Measurements from ENCODE around the gene SULT1A3.

DNA sequence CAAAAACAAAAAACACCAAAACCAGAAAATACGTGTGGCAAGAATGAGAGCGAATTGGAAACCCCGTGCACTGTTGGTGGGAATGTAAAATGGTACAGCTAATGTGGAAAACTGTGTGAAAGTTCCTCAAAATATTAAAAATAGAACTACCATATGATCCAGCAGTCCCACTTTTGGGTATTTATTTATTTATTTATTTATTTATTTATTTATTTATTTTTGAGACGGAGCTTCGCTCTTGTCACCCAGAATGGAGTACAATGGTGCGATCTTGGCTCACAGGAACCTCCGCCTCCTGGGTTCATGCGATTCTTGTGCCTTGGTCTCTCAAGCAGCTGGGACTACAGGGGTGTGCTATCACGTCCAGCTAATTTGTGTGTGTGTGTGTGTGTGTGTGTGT, 46.5 kb upstream of the SULT1A3 start:
- TF ChIP-seq, protein P1, sequence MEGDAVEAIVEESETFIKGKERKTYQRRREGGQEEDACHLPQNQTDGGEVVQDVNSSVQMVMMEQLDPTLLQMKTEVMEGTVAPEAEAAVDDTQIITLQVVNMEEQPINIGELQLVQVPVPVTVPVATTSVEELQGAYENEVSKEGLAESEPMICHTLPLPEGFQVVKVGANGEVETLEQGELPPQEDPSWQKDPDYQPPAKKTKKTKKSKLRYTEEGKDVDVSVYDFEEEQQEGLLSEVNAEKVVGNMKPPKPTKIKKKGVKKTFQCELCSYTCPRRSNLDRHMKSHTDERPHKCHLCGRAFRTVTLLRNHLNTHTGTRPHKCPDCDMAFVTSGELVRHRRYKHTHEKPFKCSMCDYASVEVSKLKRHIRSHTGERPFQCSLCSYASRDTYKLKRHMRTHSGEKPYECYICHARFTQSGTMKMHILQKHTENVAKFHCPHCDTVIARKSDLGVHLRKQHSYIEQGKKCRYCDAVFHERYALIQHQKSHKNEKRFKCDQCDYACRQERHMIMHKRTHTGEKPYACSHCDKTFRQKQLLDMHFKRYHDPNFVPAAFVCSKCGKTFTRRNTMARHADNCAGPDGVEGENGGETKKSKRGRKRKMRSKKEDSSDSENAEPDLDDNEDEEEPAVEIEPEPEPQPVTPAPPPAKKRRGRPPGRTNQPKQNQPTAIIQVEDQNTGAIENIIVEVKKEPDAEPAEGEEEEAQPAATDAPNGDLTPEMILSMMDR (IDR thresholded peaks at IDR 0.05), result no peak
- no peak for TF ChIP-seq POLR2AphosphoS5 (IDR thresholded peaks at IDR 0.05)
